IMR-90 (cell line): ENCODE results near the gene TMPRSS3. TPM values are rescaled to one million over a fixed set of nuclear protein-coding genes. Genes with fewer than 3 reads are reported as not detected.

Source experiments
- ATAC-seq: fragments of 200-7000 bp; cut with Tn5 transposase; 2 replicates; pipeline ENCODE4 v1.9.1; 2020; ENCODE audit warnings: low read depth, mild to moderate bottlenecking, moderate library complexity
- BruUV-seq: library from RNA; stranded (reverse); fragments of 400-500 nt; replicated peaks from 2 replicates; lab custom pipeline; 2021; lab: Mats Ljungman, UMichigan
- CTCF ChIA-PET: fragments of 300-600 bp; formaldehyde crosslinking; extraction: SDS; loops from one replicate; lab custom pipeline; 2021; ENCODE audit warnings: antibody characterized with exemption; lab: Yijun Ruan, JAX
- POLR2A ChIA-PET: fragments of 300-600 bp; sonication (Branson Sonifier 250); formaldehyde crosslinking; loops from one replicate; lab custom pipeline; 2022; ENCODE audit warnings: antibody characterized with exemption; ENCODE audit not compliant: unreplicated experiment; lab: Charles Lee
- DNase-seq: peaks from one replicate; pipeline ENCODE4 v3.0.0; 2013
- H2AFZ ChIP-seq: replicated peaks from 2 replicates; pipeline ENCODE3; 2013; ENCODE audit warnings: low read length, mild to moderate bottlenecking; ENCODE audit not compliant: poor library complexity
- H2AK5ac ChIP-seq: 2 replicates; pipeline ENCODE4 v1.6.1; 2013; ENCODE audit warnings: low read depth, low read length, inconsistent platforms
- H2AK9ac ChIP-seq: replicated peaks from 2 replicates; pipeline ENCODE3; 2013; ENCODE audit warnings: mild to moderate bottlenecking, low read depth, low read length, moderate library complexity; ENCODE audit not compliant: poor library complexity
- H2BK120ac ChIP-seq: 2 replicates; pipeline ENCODE4 v1.6.1; 2013; ENCODE audit warnings: low read depth, low read length, inconsistent platforms
- H2BK15ac ChIP-seq: 3 replicates; pipeline ENCODE4 v1.6.1; 2013; ENCODE audit warnings: low read depth, low read length, inconsistent platforms
- H2BK20ac ChIP-seq: 2 replicates; pipeline ENCODE4 v1.6.1; 2013; ENCODE audit warnings: low read depth, mild to moderate bottlenecking, inconsistent platforms, low read length, moderate library complexity
- H2BK5ac ChIP-seq: 2 replicates; pipeline ENCODE4 v1.6.1; 2013; ENCODE audit warnings: mild to moderate bottlenecking, low read depth, low read length, inconsistent platforms; ENCODE audit not compliant: poor library complexity, severe bottlenecking
- H3K14ac ChIP-seq: replicated peaks from 2 replicates; pipeline ENCODE4 v1.6.1; 2013; ENCODE audit warnings: low read depth, low read length, inconsistent platforms
- H3K18ac ChIP-seq: 2 replicates; pipeline ENCODE4 v1.6.1; 2013; ENCODE audit warnings: low read depth, low read length, control low read depth
- H3K23ac ChIP-seq: 2 replicates; pipeline ENCODE4 v1.6.1; 2013; ENCODE audit warnings: low read depth, low read length, inconsistent platforms
- H3K27ac ChIP-seq: 2 replicates; pipeline ENCODE4 v1.5.1; 2013; ENCODE audit warnings: mild to moderate bottlenecking, control low read depth, low read length; ENCODE audit not compliant: insufficient read depth
- H3K27me3 ChIP-seq: 2 replicates; pipeline ENCODE4 v1.6.1; 2013; ENCODE audit warnings: low read length; ENCODE audit not compliant: control insufficient read depth, insufficient read depth
- H3K36me3 ChIP-seq: 2 replicates; pipeline ENCODE4 v1.6.1; 2013; ENCODE audit warnings: low read length, mixed read lengths; ENCODE audit not compliant: control insufficient read depth, insufficient read depth
- H3K4ac ChIP-seq: 2 replicates; pipeline ENCODE4 v1.6.1; 2013; ENCODE audit warnings: low read depth, low read length, inconsistent platforms
- H3K4me1 ChIP-seq: 2 replicates; pipeline ENCODE4 v1.6.1; 2013; ENCODE audit warnings: low read length, mixed read lengths; ENCODE audit not compliant: control insufficient read depth, insufficient read depth
- H3K4me2 ChIP-seq: 2 replicates; pipeline ENCODE4 v1.6.1; 2013; ENCODE audit warnings: low read depth, mild to moderate bottlenecking, control low read depth, low read length, moderate library complexity
- H3K4me3 ChIP-seq: 2 replicates; pipeline ENCODE4 v1.5.1; 2013; ENCODE audit warnings: low read depth, mild to moderate bottlenecking, control low read depth, low read length, moderate library complexity; ENCODE audit not compliant: insufficient read depth
- H3K56ac ChIP-seq: 2 replicates; pipeline ENCODE4 v1.6.1; 2013; ENCODE audit warnings: low read length, inconsistent platforms; ENCODE audit not compliant: insufficient read depth; ENCODE audit errors: extremely low read depth
- H3K79me1 ChIP-seq, 2 experiments: 2 replicates each; pipeline ENCODE4 v1.6.1; 2013; ENCODE audit warnings: low read length in 2 of 2, inconsistent platforms in 1 of 2, low read depth in 1 of 2
- H3K9ac ChIP-seq: 2 replicates; pipeline ENCODE4 v1.6.1; 2013; ENCODE audit warnings: low read depth, low read length, control low read depth
- H3K9me1 ChIP-seq: 2 replicates; pipeline ENCODE4 v1.6.1; 2013; ENCODE audit warnings: low read length, inconsistent platforms; ENCODE audit not compliant: insufficient read depth
- H3K9me3 ChIP-seq: 2 replicates; pipeline ENCODE4 v1.6.1; 2013; ENCODE audit warnings: low read length; ENCODE audit not compliant: control insufficient read depth, insufficient read depth
- H4K20me1 ChIP-seq: 2 replicates; pipeline ENCODE4 v1.6.1; 2013; ENCODE audit warnings: low read length, inconsistent platforms; ENCODE audit not compliant: insufficient read depth
- H4K5ac ChIP-seq: 2 replicates; pipeline ENCODE4 v1.6.1; 2013; ENCODE audit warnings: mild to moderate bottlenecking, low read depth, low read length, control low read depth
- H4K8ac ChIP-seq, 2 experiments: 2 replicates each; pipeline ENCODE4 v1.6.1; 2013; ENCODE audit warnings: low read depth in 2 of 2, low read length in 2 of 2, control low read depth in 1 of 2, inconsistent platforms in 1 of 2
- H4K91ac ChIP-seq: 2 replicates; pipeline ENCODE4 v1.6.1; 2013; ENCODE audit warnings: low read depth, low read length, inconsistent platforms; ENCODE audit not compliant: insufficient read depth
- BHLHE40 ChIP-seq: fragments of 150-350 bp; IDR thresholded peaks from 2 replicates; pipeline ENCODE4 v1.6.1; 2016; ENCODE audit warnings: mild to moderate bottlenecking, low read depth, low read length
- CEBPB ChIP-seq: IDR thresholded peaks from 2 replicates; pipeline ENCODE4 v1.6.1; 2012; ENCODE audit warnings: low read depth, low read length, improper control_type of control experiment
- CHD1 ChIP-seq: IDR thresholded peaks from 2 replicates; pipeline ENCODE4 v1.6.1; 2012; ENCODE audit warnings: low read depth, low read length, improper control_type of control experiment
- FOS ChIP-seq: fragments of 150-350 bp; IDR thresholded peaks from 2 replicates; pipeline ENCODE4 v1.6.1; 2016; ENCODE audit warnings: low read depth, low read length
- MAZ ChIP-seq: IDR thresholded peaks from 2 replicates; pipeline ENCODE4 v1.6.1; 2012; ENCODE audit warnings: low read depth, mild to moderate bottlenecking, low read length, improper control_type of control experiment, moderate library complexity, borderline replicate concordance
- MXI1 ChIP-seq: IDR thresholded peaks from 2 replicates; pipeline ENCODE4 v1.6.1; 2012; ENCODE audit warnings: low read depth, mild to moderate bottlenecking, low read length, moderate library complexity, borderline replicate concordance
- POLR2A ChIP-seq: IDR thresholded peaks from 2 replicates; pipeline ENCODE4 v1.6.1; 2012; ENCODE audit warnings: mild to moderate bottlenecking, low read depth, low read length
- RAD21 ChIP-seq: IDR thresholded peaks from 2 replicates; pipeline ENCODE4 v1.6.1; 2012; ENCODE audit warnings: low read length, improper control_type of control experiment
- RCOR1 ChIP-seq: IDR thresholded peaks from 2 replicates; pipeline ENCODE4 v1.6.1; 2012; ENCODE audit warnings: mild to moderate bottlenecking, low read length, improper control_type of control experiment; ENCODE audit not compliant: insufficient replicate concordance
- RFX5 ChIP-seq: IDR thresholded peaks from 2 replicates; pipeline ENCODE4 v1.8.0; 2012; ENCODE audit warnings: low read depth, mild to moderate bottlenecking, low read length, moderate library complexity
- SMC3 ChIP-seq: fragments of 150-350 bp; IDR thresholded peaks from 2 replicates; pipeline ENCODE4 v1.6.1; 2016; ENCODE audit warnings: low read depth, mild to moderate bottlenecking, antibody characterized with exemption, low read length, moderate library complexity
- WGBS, 2 experiments: methylation state at CpG; one replicate each; pipeline versions ENCODE4 v1.1.5 to v1.1.7; 2013; ENCODE audit warnings: missing lambda C conversion rate in 2 of 2; ENCODE audit not compliant: insufficient read length in 1 of 2; ENCODE audit errors: extremely low coverage in 2 of 2; 5-methylcytosine and 5-hydroxymethylcytosine counted together
- dilution Hi-C: fragments of 300-500 bp; cut with HindIII; formaldehyde crosslinking; loops from one replicate; pipeline ENCODE4 v1.14.3; 2018; ENCODE audit warnings: low sequenced_read_pairs; ENCODE audit not compliant: unreplicated experiment
- in situ Hi-C: fragments of 300-500 bp; cut with MboI; formaldehyde crosslinking; loops from 3 replicates; pipeline ENCODE4 v1.14.3; 2019; ENCODE audit warnings: low sequenced_read_pairs, inconsistent platforms, mixed read lengths
- intact Hi-C: fragments of 100-400 bp; cut with micrococcal nuclease; formaldehyde crosslinking; loops from 2 replicates; pipeline ENCODE4 v1.10.0; 2022
- polyA plus RNA-seq, 3 experiments: library from polyadenylated mRNA; depleted of rRNA; stranded (reverse); fragments of >200 nt; gene quantifications; 2 replicates each; pipeline ENCODE4 v1.2.3, GENCODE V29; 2012; ENCODE audit warnings: low replicate concordance in 1 of 3
- total RNA-seq: library from RNA; depleted of rRNA; stranded (reverse); fragments of >200 nt; gene quantifications from 2 replicates; pipeline ENCODE4 v1.2.3, GENCODE V29; 2012
- TF ChIP-seq, protein P1 (sequence below): fragments of 150-350 bp; IDR thresholded peaks from 2 replicates; pipeline ENCODE4 v1.6.1; 2016; ENCODE audit warnings: low read depth, mild to moderate bottlenecking, low read length, moderate library complexity, borderline replicate concordance
- TF ChIP-seq, protein P2 (sequence below): conservative IDR thresholded peaks from 2 replicates; pipeline ENCODE4 v1.5.1; 2012; ENCODE audit warnings: mild to moderate bottlenecking, low read depth, low read length, improper control_type of control experiment

The TMPRSS3 gene
- total and polyA plus RNA-seq, 2 of the 4 experiments (the other 2 are of a cell fraction) = not detected

DNA sequence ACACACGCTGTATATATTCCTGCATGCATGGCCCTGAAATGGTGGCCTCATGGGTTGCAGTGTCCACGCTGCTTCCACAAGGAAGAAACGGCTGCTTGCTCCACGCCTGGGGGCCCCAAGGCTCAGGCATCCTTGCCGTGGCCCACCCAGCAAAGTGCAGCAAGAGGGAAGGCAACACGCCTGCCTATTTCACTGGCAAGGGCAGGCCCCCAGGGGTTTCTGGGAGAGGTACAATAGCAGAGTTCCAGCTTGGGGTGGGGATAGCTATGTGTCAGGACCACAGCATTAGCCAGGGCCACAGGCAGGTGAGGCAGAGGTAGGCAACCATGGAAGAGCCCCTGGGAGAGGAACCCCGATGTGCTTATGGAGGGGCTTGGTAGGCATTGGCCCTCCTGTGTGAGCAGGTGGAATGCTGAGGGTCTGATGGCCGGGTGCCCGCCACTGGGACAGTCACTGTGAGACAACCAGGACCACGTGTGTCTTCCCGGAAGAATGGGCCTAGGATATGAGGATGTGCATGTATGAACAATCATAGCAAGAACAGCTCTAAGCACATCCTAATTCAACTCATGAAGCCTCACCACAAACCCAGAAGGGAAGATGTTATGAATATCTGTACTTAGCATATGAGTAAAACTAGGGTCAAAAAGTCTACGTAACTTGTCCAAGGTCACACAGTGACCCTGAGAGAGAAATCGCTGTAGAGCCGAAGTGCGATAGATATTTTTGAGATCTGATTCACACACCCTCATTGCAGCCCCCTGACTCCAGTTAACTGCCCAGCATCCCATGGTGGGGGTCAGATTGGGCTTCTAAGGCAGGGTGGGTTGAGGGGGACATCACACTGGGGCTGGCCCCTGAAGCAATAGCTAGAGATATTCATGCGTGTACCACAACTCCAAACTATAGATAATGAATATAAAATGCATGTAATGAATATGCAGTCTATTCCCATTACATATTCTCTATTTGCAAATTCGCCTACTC lies 56.8 kb downstream of the TMPRSS3 start:
- no peak for ATAC-seq
- Histone ChIP-seq H3K4me3 (no peak overlapping the region), H2BK20ac (no peak overlapping the region), H4K5ac (no peak overlapping the region), H2AFZ (no peak overlapping the region), H2BK120ac (no peak overlapping the region), H3K4ac (no peak overlapping the region), H3K27me3 (peaks cover 14% of the 10 kb centered on the region), H3K18ac (no peak overlapping the region), H3K4me1 (no peaks in the 10 kb centered on the region; the same call in 1 of the 2 replicates), H2AK9ac (no peak overlapping the region), H3K9ac (no peak overlapping the region), H2AK5ac (no peak overlapping the region), H3K56ac (no peak overlapping the region), H3K23ac (no peak overlapping the region), H3K9me1 (no peaks in the 10 kb centered on the region; the same call in 1 of the 2 replicates), H4K91ac (no peak overlapping the region), H3K27ac (no peak overlapping the region), H3K9me3 (no peaks in the 10 kb centered on the region), H3K4me2 (no peak overlapping the region), H3K14ac (no peak overlapping the region), H3K36me3 (no peaks in the 10 kb centered on the region), H4K20me1 (no peaks in the 10 kb centered on the region), H4K8ac (no peak overlapping the region), H2BK5ac (no peak overlapping the region), H2BK15ac (no peak overlapping the region), H3K79me1 (no peaks in the 10 kb centered on the region)
- no TSS peak for BruUV-seq
- no peak for DNase-seq
- in situ Hi-C loops (no loop called here), dilution Hi-C loops (no loop called here), intact Hi-C loops (no loop called here)
- no peak for TF ChIP-seq SMC3
- no peak for TF ChIP-seq CHD1
- TF ChIP-seq FOS = no peak
- no peak for TF ChIP-seq RCOR1
- TF ChIP-seq, protein P1, sequence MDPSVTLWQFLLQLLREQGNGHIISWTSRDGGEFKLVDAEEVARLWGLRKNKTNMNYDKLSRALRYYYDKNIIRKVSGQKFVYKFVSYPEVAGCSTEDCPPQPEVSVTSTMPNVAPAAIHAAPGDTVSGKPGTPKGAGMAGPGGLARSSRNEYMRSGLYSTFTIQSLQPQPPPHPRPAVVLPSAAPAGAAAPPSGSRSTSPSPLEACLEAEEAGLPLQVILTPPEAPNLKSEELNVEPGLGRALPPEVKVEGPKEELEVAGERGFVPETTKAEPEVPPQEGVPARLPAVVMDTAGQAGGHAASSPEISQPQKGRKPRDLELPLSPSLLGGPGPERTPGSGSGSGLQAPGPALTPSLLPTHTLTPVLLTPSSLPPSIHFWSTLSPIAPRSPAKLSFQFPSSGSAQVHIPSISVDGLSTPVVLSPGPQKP = no peak
- no peak for TF ChIP-seq BHLHE40
- TF ChIP-seq POLR2A = no peak
- no peak for TF ChIP-seq MXI1
- TF ChIP-seq, protein P2, sequence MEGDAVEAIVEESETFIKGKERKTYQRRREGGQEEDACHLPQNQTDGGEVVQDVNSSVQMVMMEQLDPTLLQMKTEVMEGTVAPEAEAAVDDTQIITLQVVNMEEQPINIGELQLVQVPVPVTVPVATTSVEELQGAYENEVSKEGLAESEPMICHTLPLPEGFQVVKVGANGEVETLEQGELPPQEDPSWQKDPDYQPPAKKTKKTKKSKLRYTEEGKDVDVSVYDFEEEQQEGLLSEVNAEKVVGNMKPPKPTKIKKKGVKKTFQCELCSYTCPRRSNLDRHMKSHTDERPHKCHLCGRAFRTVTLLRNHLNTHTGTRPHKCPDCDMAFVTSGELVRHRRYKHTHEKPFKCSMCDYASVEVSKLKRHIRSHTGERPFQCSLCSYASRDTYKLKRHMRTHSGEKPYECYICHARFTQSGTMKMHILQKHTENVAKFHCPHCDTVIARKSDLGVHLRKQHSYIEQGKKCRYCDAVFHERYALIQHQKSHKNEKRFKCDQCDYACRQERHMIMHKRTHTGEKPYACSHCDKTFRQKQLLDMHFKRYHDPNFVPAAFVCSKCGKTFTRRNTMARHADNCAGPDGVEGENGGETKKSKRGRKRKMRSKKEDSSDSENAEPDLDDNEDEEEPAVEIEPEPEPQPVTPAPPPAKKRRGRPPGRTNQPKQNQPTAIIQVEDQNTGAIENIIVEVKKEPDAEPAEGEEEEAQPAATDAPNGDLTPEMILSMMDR = no peak
- TF ChIP-seq CEBPB = no peak
- no peak for TF ChIP-seq MAZ
- no peak for TF ChIP-seq RFX5
- TF ChIP-seq RAD21 = no peak
- ChIA-PET POLR2A (no interaction called here), CTCF (no interaction called here)
- WGBS, 2 experiments = 66% methylated on average over 3 of the region's 17 CpGs; no CpG with 5 or more reads in 1 of the 2 experiments
